Measurements from ENCODE around the gene CTXND1. TPM values are rescaled to one million over a fixed set of nuclear protein-coding genes. Genes with fewer than 3 reads are reported as not detected.
A peak's percentile ranks its signal among the peaks of the same experiment; 100 is the strongest.

Gene CTXND1
- total and polyA plus RNA-seq, 2 of the 13 experiments (the other 11 are each of a cell fraction or from before 2014, with no cell fraction given): 1.2 to 2.1 TPM

- TF ChIP-seq, protein P1, sequence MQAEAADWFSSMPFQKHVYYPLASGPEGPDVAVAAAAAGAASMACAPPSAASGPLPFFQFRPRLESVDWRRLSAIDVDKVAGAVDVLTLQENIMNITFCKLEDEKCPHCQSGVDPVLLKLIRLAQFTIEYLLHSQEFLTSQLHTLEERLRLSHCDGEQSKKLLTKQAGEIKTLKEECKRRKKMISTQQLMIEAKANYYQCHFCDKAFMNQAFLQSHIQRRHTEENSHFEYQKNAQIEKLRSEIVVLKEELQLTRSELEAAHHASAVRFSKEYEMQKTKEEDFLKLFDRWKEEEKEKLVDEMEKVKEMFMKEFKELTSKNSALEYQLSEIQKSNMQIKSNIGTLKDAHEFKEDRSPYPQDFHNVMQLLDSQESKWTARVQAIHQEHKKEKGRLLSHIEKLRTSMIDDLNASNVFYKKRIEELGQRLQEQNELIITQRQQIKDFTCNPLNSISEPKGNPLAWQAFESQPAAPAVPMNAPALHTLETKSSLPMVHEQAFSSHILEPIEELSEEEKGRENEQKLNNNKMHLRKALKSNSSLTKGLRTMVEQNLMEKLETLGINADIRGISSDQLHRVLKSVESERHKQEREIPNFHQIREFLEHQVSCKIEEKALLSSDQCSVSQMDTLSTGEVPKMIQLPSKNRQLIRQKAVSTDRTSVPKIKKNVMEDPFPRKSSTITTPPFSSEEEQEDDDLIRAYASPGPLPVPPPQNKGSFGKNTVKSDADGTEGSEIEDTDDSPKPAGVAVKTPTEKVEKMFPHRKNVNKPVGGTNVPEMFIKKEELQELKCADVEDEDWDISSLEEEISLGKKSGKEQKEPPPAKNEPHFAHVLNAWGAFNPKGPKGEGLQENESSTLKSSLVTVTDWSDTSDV (CRISPR knock-in tag; IDR thresholded peaks at IDR 0.05): no peak
- no peak for TF ChIP-seq ZFAT (CRISPR knock-in tag; conservative IDR thresholded peaks at IDR 0.05)
- TF ChIP-seq MAFK (conservative IDR thresholded peaks at IDR 0.05 in 1 of 2, IDR thresholded peaks at IDR 0.05 in 1 of 2; ENCODE audit: low read length in 2 of 2): no peak
- no peak for TF ChIP-seq ZNF850 (CRISPR knock-in tag; conservative IDR thresholded peaks at IDR 0.05)
- peak; percentile 78 for TF ChIP-seq NR2C2 (CRISPR knock-in tag; IDR thresholded peaks at IDR 0.05; ENCODE audit: borderline replicate concordance)
- TF ChIP-seq MYNN (CRISPR knock-in tag; IDR thresholded peaks at IDR 0.05; ENCODE audit: low read depth): no peak
- TF ChIP-seq NFE2 (CRISPR knock-in tag; IDR thresholded peaks at IDR 0.05): no peak
- no peak for TF ChIP-seq SOX6 (IDR thresholded peaks at IDR 0.05)
- TF ChIP-seq SOX6 (CRISPR knock-in tag; IDR thresholded peaks at IDR 0.05): peak; percentile 48
- no peak for TF ChIP-seq ZBTB44 (CRISPR knock-in tag; IDR thresholded peaks at IDR 0.05)
- TF ChIP-seq SMC3 (IDR thresholded peaks at IDR 0.05; ENCODE audit: low read length): peak; percentile 95
- TF ChIP-seq ZBTB4 (CRISPR knock-in tag; IDR thresholded peaks at IDR 0.05; ENCODE audit: borderline replicate concordance): no peak
- peak; percentile 96 for TF ChIP-seq CEBPB (IDR thresholded peaks at IDR 0.05; ENCODE audit: borderline replicate concordance, low read depth, low read length)
- 0 out of 2 replicates have a peak, but pooled peaks have one; percentile 28 for TF ChIP-seq ZNF710 (CRISPR knock-in tag; IDR thresholded peaks at IDR 0.05; ENCODE audit: borderline replicate concordance)
- no peak for TF ChIP-seq GABPB1 (CRISPR knock-in tag; IDR thresholded peaks at IDR 0.05)
- no peak for TF ChIP-seq ZNF383 (CRISPR knock-in tag; IDR thresholded peaks at IDR 0.05; ENCODE audit: borderline replicate concordance)
- TF ChIP-seq ZNF644 (CRISPR knock-in tag; IDR thresholded peaks at IDR 0.05; ENCODE audit: low read depth): no peak
- 0 out of 2 replicates have a peak, but pooled peaks have one; percentile 21 for TF ChIP-seq SALL2 (CRISPR knock-in tag; IDR thresholded peaks at IDR 0.05)
- TF ChIP-seq RFXAP (CRISPR knock-in tag; IDR thresholded peaks at IDR 0.05; ENCODE audit: borderline replicate concordance): peak; percentile 13; the same call in 1 of the 2 replicates
- TF ChIP-seq NR1H2 (CRISPR knock-in tag; IDR thresholded peaks at IDR 0.05; ENCODE audit: borderline replicate concordance, low read depth): no peak
Observed at GRCh38 chr15:80173022-80173759, 78.8 kb downstream of the CTXND1 start (continued).

All from HepG2 (cell line).